AG10803 (cell line): ENCODE data around the gene DIAPH1.

Experiments used
- DNase-seq: peaks from one replicate; pipeline ENCODE4 v3.0.0; 2010; ENCODE audit warnings: low read depth
- H3K4me3 ChIP-seq: 2 replicates; pipeline ENCODE4 v1.5.1; 2011; ENCODE audit warnings: mild to moderate bottlenecking, low read length, control low read depth
- TF ChIP-seq, protein P1 (sequence below): conservative IDR thresholded peaks from 2 replicates; pipeline ENCODE4 v1.5.1; 2011; ENCODE audit warnings: mild to moderate bottlenecking, low read length, control low read depth, inconsistent platforms

Gene DIAPH1

GRCh38 chr5:141519605-141520565, 98.9 kb downstream of the DIAPH1 start:
- TF ChIP-seq, protein P1, sequence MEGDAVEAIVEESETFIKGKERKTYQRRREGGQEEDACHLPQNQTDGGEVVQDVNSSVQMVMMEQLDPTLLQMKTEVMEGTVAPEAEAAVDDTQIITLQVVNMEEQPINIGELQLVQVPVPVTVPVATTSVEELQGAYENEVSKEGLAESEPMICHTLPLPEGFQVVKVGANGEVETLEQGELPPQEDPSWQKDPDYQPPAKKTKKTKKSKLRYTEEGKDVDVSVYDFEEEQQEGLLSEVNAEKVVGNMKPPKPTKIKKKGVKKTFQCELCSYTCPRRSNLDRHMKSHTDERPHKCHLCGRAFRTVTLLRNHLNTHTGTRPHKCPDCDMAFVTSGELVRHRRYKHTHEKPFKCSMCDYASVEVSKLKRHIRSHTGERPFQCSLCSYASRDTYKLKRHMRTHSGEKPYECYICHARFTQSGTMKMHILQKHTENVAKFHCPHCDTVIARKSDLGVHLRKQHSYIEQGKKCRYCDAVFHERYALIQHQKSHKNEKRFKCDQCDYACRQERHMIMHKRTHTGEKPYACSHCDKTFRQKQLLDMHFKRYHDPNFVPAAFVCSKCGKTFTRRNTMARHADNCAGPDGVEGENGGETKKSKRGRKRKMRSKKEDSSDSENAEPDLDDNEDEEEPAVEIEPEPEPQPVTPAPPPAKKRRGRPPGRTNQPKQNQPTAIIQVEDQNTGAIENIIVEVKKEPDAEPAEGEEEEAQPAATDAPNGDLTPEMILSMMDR, result no peak
- no peak overlapping the region for H3K4me3 ChIP-seq
- no peak for DNase-seq

DNA sequence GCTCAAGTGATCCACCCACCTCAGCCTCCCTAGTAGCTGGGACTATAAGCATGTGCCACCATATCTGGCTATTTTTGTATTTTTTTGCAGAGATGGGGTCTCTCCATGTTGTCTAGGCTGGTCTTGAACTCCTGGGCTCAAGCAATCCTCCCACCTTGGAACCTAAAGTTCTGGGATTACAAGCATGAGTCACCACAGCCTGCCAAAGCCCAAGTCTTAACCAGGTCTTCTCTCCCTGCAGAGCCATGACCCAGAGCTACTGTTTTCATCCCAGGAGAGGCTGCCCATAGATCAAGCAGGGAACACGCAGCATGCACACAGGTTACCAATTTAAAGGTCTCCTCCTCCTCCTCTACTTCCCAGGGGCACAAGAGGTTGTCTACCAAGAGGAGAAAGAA, 100.2 kb downstream of the DIAPH1 start:
- H3K4me3 ChIP-seq, result no peak overlapping the region
- TF ChIP-seq, protein P1, result no peak
- DNase-seq, result no peak

DNA sequence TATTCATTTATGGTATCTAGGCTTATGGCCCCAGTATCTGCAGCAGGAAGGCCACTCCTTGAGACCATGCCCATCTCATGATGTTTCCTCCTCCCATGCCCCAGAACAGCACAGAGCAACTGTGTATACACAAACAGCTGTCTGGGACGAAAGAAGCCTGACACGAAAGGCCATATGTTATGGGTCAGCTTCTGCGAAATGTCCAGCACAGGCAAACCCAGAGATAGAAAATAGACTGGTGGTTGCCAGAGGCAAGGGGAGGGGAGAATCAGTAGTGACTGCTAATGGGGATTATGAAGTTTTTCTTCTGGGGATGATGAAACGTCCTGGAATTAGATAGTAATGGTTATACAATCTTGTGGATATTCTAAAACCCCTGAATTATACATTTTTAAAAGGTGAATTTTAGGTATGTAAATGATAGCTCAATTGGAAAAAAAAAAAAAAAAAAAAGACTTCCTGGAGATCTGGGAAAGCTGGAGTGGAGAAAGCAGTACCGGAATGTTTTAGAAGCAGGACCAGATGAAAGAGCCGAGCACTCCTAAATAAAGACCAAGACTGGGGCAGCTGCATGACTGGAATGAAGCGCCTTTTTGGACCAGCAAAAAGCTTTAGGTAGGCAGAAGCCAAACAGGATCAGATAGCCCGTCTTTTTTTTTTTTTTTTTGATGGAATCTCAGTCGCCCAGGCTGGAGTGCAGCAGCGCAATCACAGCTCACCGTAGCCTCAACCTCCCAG, 100.8 kb downstream of the DIAPH1 start:
- TF ChIP-seq, protein P1, result no peak
- DNase-seq, result peak; percentile 59
- no peak overlapping the region for H3K4me3 ChIP-seq

- TF ChIP-seq, protein P1, result no peak
- H3K4me3 ChIP-seq, result no peak overlapping the region
- no peak for DNase-seq
Measured at GRCh38 chr5:141517312-141517711, 101.5 kb downstream of the DIAPH1 start.

GRCh38 chr5:141516672-141517025, 102.2 kb downstream of the DIAPH1 start:
- TF ChIP-seq, protein P1, result no peak
- no peak overlapping the region for H3K4me3 ChIP-seq
- peak; percentile 79 for DNase-seq

DNA sequence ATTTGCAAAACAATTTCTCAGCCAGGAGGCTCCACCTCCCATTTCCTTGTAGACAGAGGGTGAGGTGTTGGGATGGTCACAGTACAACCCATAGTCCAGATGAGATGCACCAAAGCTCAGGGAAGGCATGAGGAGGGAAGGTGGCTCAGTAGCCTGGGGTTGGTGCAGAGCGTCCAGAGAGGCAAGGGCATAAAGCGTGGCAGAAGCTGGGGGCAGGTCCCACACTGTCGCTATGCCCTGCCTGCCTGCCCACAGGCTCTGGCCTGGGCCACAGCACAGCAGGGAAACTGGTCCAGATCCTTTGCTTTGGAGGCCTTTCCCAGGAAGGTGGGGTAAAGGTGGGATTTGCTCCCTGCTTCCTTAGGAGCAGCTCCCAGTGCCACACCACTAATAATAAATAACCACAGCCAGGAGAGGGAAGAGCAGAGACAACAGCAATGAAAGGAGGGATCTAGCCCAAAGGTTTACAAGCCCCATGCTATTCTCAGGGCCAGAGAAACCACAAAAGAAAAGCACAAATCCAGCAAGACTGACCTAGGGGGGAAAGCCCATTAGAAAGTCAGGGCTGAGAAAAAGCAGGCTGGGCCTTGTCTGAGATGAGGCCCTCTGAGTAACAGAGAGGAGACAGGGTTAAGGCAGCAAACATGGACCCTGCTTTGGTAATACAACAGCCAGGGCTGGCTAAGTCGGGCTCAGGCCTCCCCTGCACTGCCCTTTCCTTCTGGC, 102.7 kb downstream of the DIAPH1 start:
- no peak overlapping the region for H3K4me3 ChIP-seq
- no peak for DNase-seq
- TF ChIP-seq, protein P1, result no peak
